Psoas muscle (tissue), 8 donors: ENCODE measurements around the gene FBXL19. TPM values are rescaled to one million over a fixed set of nuclear protein-coding genes. Genes with fewer than 3 reads are reported as not detected.
A peak's percentile ranks its signal among the peaks of the same experiment; 100 is the strongest.

Experiments used
- ATAC-seq, 4 donors: fragments of 200-7000 bp; cut with Tn5 transposase; one replicate each; pipeline ENCODE4 v1.9.1; 2020; ENCODE audit warnings: moderate library complexity in 3 of 4, mild to moderate bottlenecking in 2 of 4
- DNase-seq, 2 donors: peaks; one replicate each; pipeline ENCODE4 v3.0.0-alpha.2; 2020
- H3K27ac ChIP-seq: fragments of 200-600 bp; one replicate; pipeline ENCODE4 v1.8.0; 2022
- H3K27me3 ChIP-seq, 3 donors: fragments of 200-600 bp in 1 of 3; one replicate each; pipeline versions ENCODE4 v1.6.1 to v1.8.0; 2013 to 2022; ENCODE audit warnings: low read length in 2 of 3, mild to moderate bottlenecking in 2 of 3, moderate library complexity in 1 of 3; ENCODE audit not compliant: insufficient read depth in 3 of 3
- H3K36me3 ChIP-seq, 2 donors: fragments of 200-600 bp in 1 of 2; one replicate each; pipeline versions ENCODE4 v1.6.1 to v1.8.0; 2013 to 2022; ENCODE audit warnings: low read depth in 1 of 2, mild to moderate bottlenecking in 1 of 2, moderate library complexity in 1 of 2; ENCODE audit not compliant: insufficient read depth in 1 of 2
- H3K4me1 ChIP-seq: fragments of 200-600 bp; one replicate; pipeline ENCODE4 v1.8.0; 2022
- H3K4me3 ChIP-seq: fragments of 200-600 bp; one replicate; pipeline ENCODE4 v1.8.0; 2022; ENCODE audit warnings: mild to moderate bottlenecking
- H3K9me3 ChIP-seq: fragments of 200-600 bp; one replicate; pipeline ENCODE4 v1.8.0; 2022
- CTCF ChIP-seq: fragments of 200-600 bp; IDR thresholded peaks from one replicate; pipeline ENCODE4 v1.8.0; 2022; ENCODE audit warnings: antibody characterized with exemption
- WGBS, 3 donors: extraction: QIAGEN DNeasy Blood & Tissue Kit; methylation state at CpG; one replicate each; pipeline versions ENCODE4 v1.1.6 to v1.1.7; 2013; 5-methylcytosine and 5-hydroxymethylcytosine counted together
- intact Hi-C, 2 donors: fragments of 100-400 bp; cut with DNase I; formaldehyde crosslinking; loops; one replicate each; pipeline versions ENCODE4 v1.11.0 to v1.14.2; 2022
- polyA plus RNA-seq, 3 donors: library from polyadenylated mRNA; stranded (reverse); fragments of 200-250 nt; gene quantifications; one replicate each; pipeline ENCODE4 v1.2.3, GENCODE V29; 2013
- total RNA-seq, 4 donors: library from RNA; stranded (reverse); fragmentation: NEBNext Ultra II Directional in 2 of 4; extraction: Animal tissue kit (Norgen Biotek cat#: 25700) in 2 of 4; gene quantifications; one replicate each; pipeline versions ENCODE4 v1.2.1 to v1.2.4, GENCODE V29; 2021 to 2023
- donor health status: healthy with polysubstance abuse.
- donor health status: DM: no; HTN: no; CAD: no; lungs with moderate emphysema.
- donor health status: Bipolar disorder and iron deficiency.
- donor health status: healthy.
- donor health status: DM: yes; HTN: yes; CAD: no.
- donor health status: DM: no; HTN: no; CAD: no.
- donor health status: DM: no; HTN: no; CAD: no.
- donor health status: DM: yes; HTN: yes; CAD: no.

FBXL19 gene
- total and polyA plus RNA-seq, 7 donors = 2.8 to 5.4 (median 4.1) TPM

- Histone ChIP-seq H3K4me1 (peaks cover 19% of the 10 kb centered on the region), H3K4me3 (no peak overlapping the region), H3K27ac (peak overlapping the region; percentile 91), H3K27me3 (no peaks in the 10 kb centered on the region), H3K9me3 (no peaks in the 10 kb centered on the region), H3K36me3 (no peaks in the 10 kb centered on the region)
- no peak for DNase-seq
- intact Hi-C loops = no loop called here
- ATAC-seq = no peak
- 70 to 78% (median 75%) methylated on average over 1 of the region's 1 CpG for WGBS, 3 donors
- no peak for TF ChIP-seq CTCF
Observed at GRCh38 chr16:30951193-30951592, 27.8 kb downstream of the FBXL19 start.

DNA sequence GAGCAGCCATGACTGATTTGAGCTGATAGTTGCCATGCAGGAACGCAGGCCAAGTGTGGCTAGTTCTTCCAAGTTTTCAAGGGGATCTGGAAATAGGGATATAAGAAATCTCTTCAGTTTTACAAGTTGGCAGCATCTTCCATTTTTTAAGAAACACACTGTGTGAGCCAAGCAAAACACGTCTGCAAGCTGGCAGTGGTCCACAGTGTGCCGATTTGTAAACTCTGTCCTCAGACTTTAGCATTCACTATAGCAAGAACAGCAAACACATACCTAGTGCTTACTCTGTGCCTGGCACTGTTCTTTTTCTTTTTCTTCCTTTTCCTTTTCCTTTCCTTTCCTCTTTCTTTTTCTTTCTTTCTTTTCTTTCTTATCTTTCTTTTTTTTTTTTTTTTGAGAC is 28.4 kb downstream of the FBXL19 start:
- Histone ChIP-seq H3K4me1 (peaks cover 23% of the 10 kb centered on the region), H3K9me3 (no peaks in the 10 kb centered on the region), H3K4me3 (no peak overlapping the region), H3K27me3 (no peaks in the 10 kb centered on the region), H3K27ac (peak overlapping the region; percentile 91), H3K36me3 (no peaks in the 10 kb centered on the region)
- TF ChIP-seq CTCF = no peak
- WGBS, 3 donors = 17 to 33% (median 26%) methylated on average over 3 of the region's 3 CpGs
- intact Hi-C loops = no loop called here
- ATAC-seq = no peak
- DNase-seq = peak; percentile 74 to 81

GRCh38 chr16:30953111-30953510 is 29.7 kb downstream of the FBXL19 start:
- 80 to 86% (median 83%) methylated on average over 9 of the region's 9 CpGs for WGBS, 3 donors
- DNase-seq = no peak
- H3K4me1 ChIP-seq = peaks cover 25% of the 10 kb centered on the region
- H3K36me3 ChIP-seq = no peaks in the 10 kb centered on the region
- H3K27me3 ChIP-seq = no peaks in the 10 kb centered on the region
- intact Hi-C loops = no loop called here
- peak overlapping the region; percentile 5 for H3K27ac ChIP-seq
- no peak overlapping the region for H3K4me3 ChIP-seq
- TF ChIP-seq CTCF = no peak
- no peak for ATAC-seq
- no peaks in the 10 kb centered on the region for H3K9me3 ChIP-seq

DNA sequence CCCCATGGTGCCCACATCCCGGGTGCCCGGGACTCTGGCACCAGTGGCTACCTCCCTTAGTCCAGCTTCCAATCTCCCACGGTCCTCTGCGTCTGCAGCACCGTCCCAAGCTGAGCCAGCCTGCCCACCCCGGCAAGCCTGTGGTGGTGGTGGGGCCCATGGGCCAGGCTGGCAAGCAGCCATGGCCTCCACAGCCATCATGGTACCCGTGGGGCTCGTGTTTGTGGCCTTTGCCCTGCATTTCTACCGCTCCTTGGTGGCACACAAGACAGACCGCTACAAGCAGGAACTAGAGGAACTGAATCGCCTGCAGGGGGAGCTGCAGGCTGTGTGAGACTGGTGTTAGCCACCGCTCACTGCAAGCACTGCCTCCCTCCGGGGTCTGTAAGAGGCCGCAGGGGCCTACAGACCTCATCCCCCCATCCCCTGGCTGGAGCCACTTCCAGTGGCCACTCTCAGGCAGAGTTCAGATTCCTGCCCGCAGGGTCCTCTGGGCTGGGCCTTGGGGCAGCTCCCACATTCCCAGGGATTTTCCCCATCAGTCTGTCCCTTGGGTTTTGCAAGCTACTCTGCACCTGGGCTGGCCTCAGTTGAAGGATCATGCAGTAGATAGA is 30.2 kb downstream of the FBXL19 start:
- TF ChIP-seq CTCF = peak; percentile 60
- Histone ChIP-seq H3K4me3 (no peak overlapping the region), H3K27me3 (no peaks in the 10 kb centered on the region), H3K4me1 (peaks cover 28% of the 10 kb centered on the region), H3K36me3 (peaks cover 0 to 1% of the 10 kb centered on the region in 2 donors), H3K9me3 (no peaks in the 10 kb centered on the region), H3K27ac (peak overlapping the region; percentile 5)
- intact Hi-C loops = no loop called here
- 22 to 33% (median 31%) methylated on average over 15 of the region's 15 CpGs for WGBS, 3 donors
- DNase-seq = peak; percentile 66 to 81
- ATAC-seq = no peak

GRCh38 chr16:30954993-30955392 is 31.6 kb downstream of the FBXL19 start:
- Histone ChIP-seq H3K27ac (no peak overlapping the region), H3K9me3 (no peaks in the 10 kb centered on the region), H3K4me3 (no peak overlapping the region), H3K27me3 (no peaks in the 10 kb centered on the region), H3K36me3 (peaks cover 2 to 15% of the 10 kb centered on the region in 2 donors), H3K4me1 (peaks cover 37% of the 10 kb centered on the region)
- no peak for DNase-seq
- WGBS, 3 donors = 81 to 85% (median 83%) methylated on average over 8 of the region's 8 CpGs
- no peak for TF ChIP-seq CTCF
- intact Hi-C loops = no loop called here
- no peak for ATAC-seq
